Lower lobe of right lung (tissue), 2 donors: Measurements from ENCODE around the gene SLC45A3. TPM values are rescaled to one million over a fixed set of nuclear protein-coding genes. Genes with fewer than 3 reads are reported as not detected.
"Not testable (repeated sequence)": the region's sequence is repeated elsewhere in the genome, so short reads cannot be mapped to it uniquely, and the experiment has no call there.

ENCODE experiments used
- ATAC-seq, 2 donors: fragments of 200-7000 bp; cut with Tn5 transposase; one replicate each; pipeline ENCODE4 v1.9.1; 2020 to 2022; ENCODE audit warnings: mild to moderate bottlenecking in 2 of 2, moderate library complexity in 2 of 2
- DNase-seq: peaks from one replicate; pipeline ENCODE4 v3.0.0-alpha.2; 2020
- H3K27ac ChIP-seq: fragments of 200-600 bp; one replicate; pipeline ENCODE4 v1.8.0; 2022
- H3K27me3 ChIP-seq: fragments of 200-600 bp; one replicate; pipeline ENCODE4 v1.8.0; 2022; ENCODE audit warnings: low read depth
- H3K36me3 ChIP-seq: fragments of 200-600 bp; one replicate; pipeline ENCODE4 v1.8.0; 2022; ENCODE audit warnings: mild to moderate bottlenecking
- H3K4me1 ChIP-seq: fragments of 200-600 bp; one replicate; pipeline ENCODE4 v1.8.0; 2022
- H3K4me3 ChIP-seq: fragments of 200-600 bp; one replicate; pipeline ENCODE4 v1.8.0; 2022; ENCODE audit warnings: mild to moderate bottlenecking
- H3K9me3 ChIP-seq: fragments of 200-600 bp; one replicate; pipeline ENCODE4 v1.8.0; 2022
- intact Hi-C: fragments of 100-400 bp; cut with DNase I; formaldehyde crosslinking; loops from one replicate; pipeline ENCODE4 v1.11.0; 2022
- long read RNA-seq: library from polyadenylated mRNA; unstranded; transcript quantifications from one replicate; pipeline ENCODE4 v2.0.0, GENCODE V29; 2021
- total RNA-seq: library from RNA; stranded (reverse); fragmentation: NEBNext Ultra II Directional; extraction: Animal tissue kit (Norgen Biotek cat#: 25700); gene quantifications from one replicate; pipeline ENCODE4 v1.2.1, GENCODE V29; 2021
- TF ChIP-seq, protein P1 (sequence below): fragments of 200-600 bp; IDR thresholded peaks from one replicate; pipeline ENCODE4 v1.8.0; 2022; ENCODE audit warnings: antibody characterized with exemption, mild to moderate bottlenecking
- donor health status: DM: no; HTN: yes; CAD: no; lungs with severe emphysema.

The SLC45A3 gene, protein sequence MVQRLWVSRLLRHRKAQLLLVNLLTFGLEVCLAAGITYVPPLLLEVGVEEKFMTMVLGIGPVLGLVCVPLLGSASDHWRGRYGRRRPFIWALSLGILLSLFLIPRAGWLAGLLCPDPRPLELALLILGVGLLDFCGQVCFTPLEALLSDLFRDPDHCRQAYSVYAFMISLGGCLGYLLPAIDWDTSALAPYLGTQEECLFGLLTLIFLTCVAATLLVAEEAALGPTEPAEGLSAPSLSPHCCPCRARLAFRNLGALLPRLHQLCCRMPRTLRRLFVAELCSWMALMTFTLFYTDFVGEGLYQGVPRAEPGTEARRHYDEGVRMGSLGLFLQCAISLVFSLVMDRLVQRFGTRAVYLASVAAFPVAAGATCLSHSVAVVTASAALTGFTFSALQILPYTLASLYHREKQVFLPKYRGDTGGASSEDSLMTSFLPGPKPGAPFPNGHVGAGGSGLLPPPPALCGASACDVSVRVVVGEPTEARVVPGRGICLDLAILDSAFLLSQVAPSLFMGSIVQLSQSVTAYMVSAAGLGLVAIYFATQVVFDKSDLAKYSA
- total RNA-seq, result 6.8 TPM
- long read RNA-seq, partial matches to known transcripts, result 1 of 4 reads
- long read RNA-seq, other reads (novel, unspliced or antisense), result 1 of 4 reads

DNA sequence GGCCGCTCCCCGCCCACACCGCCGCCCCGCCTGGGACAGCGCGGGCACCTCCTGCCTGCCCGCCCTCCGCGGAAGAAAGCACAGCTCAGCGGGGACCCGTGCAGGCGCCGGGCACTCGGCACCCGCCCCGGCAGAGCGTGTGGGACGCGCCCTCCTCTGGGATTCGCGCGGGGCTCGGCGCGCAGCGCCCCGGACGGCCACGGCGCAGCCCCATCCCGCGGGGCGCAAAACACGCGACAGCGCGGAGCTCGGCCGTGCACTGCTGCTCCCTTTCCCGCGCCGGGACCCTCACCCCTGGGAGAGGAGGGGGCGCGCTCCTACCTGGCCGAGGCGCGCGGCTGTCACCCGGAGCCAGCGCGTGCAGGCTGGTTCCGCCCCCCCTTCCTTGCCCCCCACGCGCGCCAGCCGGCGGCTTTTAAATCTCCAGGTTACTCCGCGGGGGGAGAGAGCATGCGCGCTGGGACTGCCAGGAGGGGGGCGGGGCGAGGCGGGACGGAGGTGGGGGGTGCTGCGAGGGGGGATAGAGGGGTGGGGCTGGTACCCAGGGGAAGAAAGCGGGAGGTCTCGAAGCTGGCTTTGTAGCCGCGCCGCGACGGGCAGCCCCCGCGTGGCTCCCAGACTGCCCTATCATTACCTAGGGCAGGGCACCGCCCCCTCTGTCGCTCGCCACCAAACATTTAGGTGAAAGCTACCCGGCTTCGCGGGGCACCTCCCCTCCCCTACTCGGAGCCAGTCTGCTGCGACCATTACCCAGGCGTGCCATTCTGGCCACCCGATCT, at the start of gene SLC45A3:
SLC45A3 (minus strand) TSS at position 437 of the 779 bp plus-strand sequence. CDS start 15,853 bp downstream, outside the sequence.
- Histone ChIP-seq H3K27ac (peak within 1 kb of the TSS; percentile 31), H3K27me3 (peaks cover 7% of the 10 kb centered on the region), H3K4me1 (peaks cover 21% of the 10 kb centered on the region), H3K9me3 (no peaks in the 10 kb centered on the region), H3K4me3 (peak within 1 kb of the TSS; percentile 72), H3K36me3 (no peaks in the 10 kb centered on the region)
- peak; percentile 74 to 77 for ATAC-seq
- DNase-seq, result peak; percentile 52
- intact Hi-C loops, result no loop called here
- TF ChIP-seq, protein P1, sequence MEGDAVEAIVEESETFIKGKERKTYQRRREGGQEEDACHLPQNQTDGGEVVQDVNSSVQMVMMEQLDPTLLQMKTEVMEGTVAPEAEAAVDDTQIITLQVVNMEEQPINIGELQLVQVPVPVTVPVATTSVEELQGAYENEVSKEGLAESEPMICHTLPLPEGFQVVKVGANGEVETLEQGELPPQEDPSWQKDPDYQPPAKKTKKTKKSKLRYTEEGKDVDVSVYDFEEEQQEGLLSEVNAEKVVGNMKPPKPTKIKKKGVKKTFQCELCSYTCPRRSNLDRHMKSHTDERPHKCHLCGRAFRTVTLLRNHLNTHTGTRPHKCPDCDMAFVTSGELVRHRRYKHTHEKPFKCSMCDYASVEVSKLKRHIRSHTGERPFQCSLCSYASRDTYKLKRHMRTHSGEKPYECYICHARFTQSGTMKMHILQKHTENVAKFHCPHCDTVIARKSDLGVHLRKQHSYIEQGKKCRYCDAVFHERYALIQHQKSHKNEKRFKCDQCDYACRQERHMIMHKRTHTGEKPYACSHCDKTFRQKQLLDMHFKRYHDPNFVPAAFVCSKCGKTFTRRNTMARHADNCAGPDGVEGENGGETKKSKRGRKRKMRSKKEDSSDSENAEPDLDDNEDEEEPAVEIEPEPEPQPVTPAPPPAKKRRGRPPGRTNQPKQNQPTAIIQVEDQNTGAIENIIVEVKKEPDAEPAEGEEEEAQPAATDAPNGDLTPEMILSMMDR, result no peak

DNA sequence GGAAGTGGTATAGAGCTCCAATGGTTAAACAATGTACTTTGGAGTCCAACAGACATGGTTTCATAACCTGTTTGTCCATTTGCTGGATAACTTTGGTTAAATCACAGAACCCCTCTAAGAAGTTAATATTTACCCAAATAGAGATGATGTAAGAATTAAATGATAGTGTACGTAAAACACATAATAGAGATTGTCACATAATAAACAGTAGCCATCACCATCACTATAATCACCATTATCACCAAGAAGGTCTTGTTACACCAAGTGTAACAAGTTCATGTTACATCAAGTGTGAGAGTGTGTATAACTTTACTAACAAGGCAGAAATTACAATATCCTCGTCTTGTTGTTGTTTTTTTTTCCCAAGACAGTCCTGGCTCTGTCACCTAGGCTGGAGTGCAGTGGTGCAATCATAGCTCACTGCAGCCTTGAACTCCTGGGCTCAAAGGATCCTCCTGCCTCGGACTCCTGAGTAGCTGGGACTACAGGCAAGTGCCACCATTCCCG, 46.4 kb upstream of the SLC45A3 start:
- H3K27me3 ChIP-seq, result no peaks in the 10 kb centered on the region
- TF ChIP-seq, protein P1, result no peak
- intact Hi-C loops, result no loop called here
- H3K27ac ChIP-seq, result no peak overlapping the region
- H3K4me1 ChIP-seq, result peaks cover 1% of the 10 kb centered on the region
- H3K4me3 ChIP-seq, result no peak overlapping the region
- DNase-seq (no peak), ATAC-seq (no peak)
- no peaks in the 10 kb centered on the region for H3K9me3 ChIP-seq
- H3K36me3 ChIP-seq, result peaks cover 71% of the 10 kb centered on the region

DNA sequence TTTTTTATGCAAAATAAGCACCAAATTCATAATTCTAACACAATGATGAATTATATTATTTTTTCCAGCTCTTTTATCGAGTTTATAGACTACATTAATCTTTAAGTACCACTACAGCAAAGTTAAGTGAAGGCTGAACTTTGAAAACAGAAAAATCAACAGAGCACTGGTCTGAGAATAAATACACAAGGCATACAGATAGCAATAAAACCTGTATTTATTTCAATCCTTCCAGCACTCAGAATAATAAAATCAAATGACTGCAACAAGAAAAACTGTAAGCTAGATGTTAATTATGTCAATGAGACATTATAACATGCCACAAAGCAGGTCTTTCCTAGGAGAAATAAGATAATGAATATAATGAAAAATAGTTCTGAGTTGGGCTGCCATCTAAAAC, 45.2 kb upstream of the SLC45A3 start:
- H3K36me3 ChIP-seq, result peaks cover 83% of the 10 kb centered on the region
- H3K27me3 ChIP-seq, result no peaks in the 10 kb centered on the region
- no peak overlapping the region for H3K27ac ChIP-seq
- DNase-seq (no peak), ATAC-seq (no peak)
- intact Hi-C loops, result no loop called here
- no peaks in the 10 kb centered on the region for H3K4me1 ChIP-seq
- TF ChIP-seq, protein P1, result no peak
- H3K4me3 ChIP-seq, result no peak overlapping the region
- no peaks in the 10 kb centered on the region for H3K9me3 ChIP-seq

DNA sequence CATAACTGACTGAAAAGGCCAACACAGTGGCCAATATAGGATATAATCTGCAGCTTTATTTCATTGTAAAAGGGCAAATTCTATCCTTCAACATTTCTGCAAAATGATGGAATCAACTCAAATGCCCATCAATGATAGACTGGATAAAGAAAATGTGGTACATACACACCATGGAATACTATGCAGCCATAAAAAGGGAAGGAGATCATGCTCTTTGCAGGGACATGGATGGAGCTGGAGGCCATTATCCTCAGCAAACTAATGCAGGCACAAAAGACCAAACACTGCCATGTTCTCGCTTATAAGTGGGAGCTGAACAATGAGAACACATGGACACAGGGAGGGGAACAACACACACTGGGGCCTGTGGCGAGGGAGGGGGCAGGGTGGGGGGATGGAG, 40.4 kb upstream of the SLC45A3 start:
- H3K4me1 ChIP-seq, H3K9me3 ChIP-seq, H3K4me3 ChIP-seq, H3K27ac ChIP-seq, H3K27me3 ChIP-seq, intact Hi-C loops, ATAC-seq, DNase-seq: not testable (repeated sequence)
- peaks cover 96% of the 10 kb centered on the region for H3K36me3 ChIP-seq

DNA sequence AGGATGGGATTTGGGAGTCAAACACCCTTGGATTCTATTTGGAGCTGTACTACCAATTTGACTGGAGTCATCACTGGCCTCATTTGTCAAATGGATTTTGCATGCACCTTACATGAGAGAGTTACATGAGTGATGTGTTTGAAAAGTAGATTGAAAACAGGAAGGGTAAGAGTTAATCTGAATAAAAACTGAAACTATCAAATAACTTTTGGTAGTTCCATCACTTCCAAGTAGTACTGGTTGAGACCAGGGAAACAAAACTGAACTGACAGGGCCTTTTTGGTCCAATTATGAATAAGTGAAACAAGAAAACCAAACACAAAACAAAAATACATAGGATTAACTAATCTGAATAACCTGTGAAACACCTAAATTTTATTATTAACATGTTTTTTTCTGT, 39.5 kb upstream of the SLC45A3 start:
- DNase-seq, result no peak
- intact Hi-C loops, result no loop called here
- no peaks in the 10 kb centered on the region for H3K27me3 ChIP-seq
- no peak for ATAC-seq
- TF ChIP-seq, protein P1, result no peak
- no peaks in the 10 kb centered on the region for H3K4me1 ChIP-seq
- peaks cover 97% of the 10 kb centered on the region for H3K36me3 ChIP-seq
- H3K9me3 ChIP-seq, result no peaks in the 10 kb centered on the region
- H3K4me3 ChIP-seq, result no peak overlapping the region
- H3K27ac ChIP-seq, result no peak overlapping the region
